KMS-11 (cell line): ENCODE data around the gene BTG4.

Experiments
- H2AFZ ChIP-seq: fragments of 200-600 bp; sonication (generic); 2 replicates; pipeline ENCODE4 v1.6.1; 2016; ENCODE audit warnings: antibody characterized with exemption, mixed run types, low read depth
- H3K27ac ChIP-seq: fragments of 200-600 bp; sonication (generic); 2 replicates; pipeline ENCODE4 v1.6.1; 2016; ENCODE audit warnings: mild to moderate bottlenecking, mixed run types
- H3K27me3 ChIP-seq: fragments of 200-600 bp; sonication (generic); 2 replicates; pipeline ENCODE4 v1.6.1; 2017; ENCODE audit warnings: mild to moderate bottlenecking, low read depth, mixed run types, moderate library complexity; ENCODE audit not compliant: insufficient read depth
- H3K36me3 ChIP-seq: fragments of 200-600 bp; sonication (generic); 2 replicates; pipeline ENCODE4 v1.6.1; 2017; ENCODE audit warnings: mild to moderate bottlenecking, mixed run types; ENCODE audit not compliant: insufficient read depth
- H3K4me1 ChIP-seq: fragments of 200-600 bp; sonication (generic); 2 replicates; pipeline ENCODE4 v1.6.1; 2016; ENCODE audit warnings: mild to moderate bottlenecking, low read depth, mixed run types; ENCODE audit not compliant: poor library complexity, severe bottlenecking
- H3K4me2 ChIP-seq: fragments of 200-600 bp; sonication (generic); 2 replicates; pipeline ENCODE4 v1.7.0; 2016; ENCODE audit warnings: mild to moderate bottlenecking, mixed run types
- H3K4me3 ChIP-seq: fragments of 200-600 bp; sonication (generic); IDR thresholded peaks from 2 replicates; pipeline ENCODE4 v1.6.1; 2017; ENCODE audit warnings: low read depth, low read length, mixed read lengths; ENCODE audit not compliant: insufficient read depth
- H3K79me2 ChIP-seq: fragments of 200-600 bp; sonication (generic); 2 replicates; pipeline ENCODE4 v1.6.1; 2016; ENCODE audit warnings: low read depth, mixed run types; ENCODE audit not compliant: insufficient read depth
- H3K9ac ChIP-seq: fragments of 200-600 bp; sonication (generic); 2 replicates; pipeline ENCODE4 v1.6.1; 2016; ENCODE audit warnings: mild to moderate bottlenecking, mixed run types
- H4K20me1 ChIP-seq: fragments of 200-600 bp; sonication (generic); 2 replicates; pipeline ENCODE4 v1.6.1; 2016; ENCODE audit warnings: mild to moderate bottlenecking, mixed run types; ENCODE audit not compliant: insufficient read depth
- TF ChIP-seq, protein P1 (sequence below): fragments of 200-600 bp; sonication (generic); conservative IDR thresholded peaks from 2 replicates; pipeline ENCODE4 v1.6.1; 2017; ENCODE audit warnings: low read depth, mild to moderate bottlenecking, antibody characterized with exemption, low read length, moderate library complexity, mixed read lengths

The BTG4 gene

DNA sequence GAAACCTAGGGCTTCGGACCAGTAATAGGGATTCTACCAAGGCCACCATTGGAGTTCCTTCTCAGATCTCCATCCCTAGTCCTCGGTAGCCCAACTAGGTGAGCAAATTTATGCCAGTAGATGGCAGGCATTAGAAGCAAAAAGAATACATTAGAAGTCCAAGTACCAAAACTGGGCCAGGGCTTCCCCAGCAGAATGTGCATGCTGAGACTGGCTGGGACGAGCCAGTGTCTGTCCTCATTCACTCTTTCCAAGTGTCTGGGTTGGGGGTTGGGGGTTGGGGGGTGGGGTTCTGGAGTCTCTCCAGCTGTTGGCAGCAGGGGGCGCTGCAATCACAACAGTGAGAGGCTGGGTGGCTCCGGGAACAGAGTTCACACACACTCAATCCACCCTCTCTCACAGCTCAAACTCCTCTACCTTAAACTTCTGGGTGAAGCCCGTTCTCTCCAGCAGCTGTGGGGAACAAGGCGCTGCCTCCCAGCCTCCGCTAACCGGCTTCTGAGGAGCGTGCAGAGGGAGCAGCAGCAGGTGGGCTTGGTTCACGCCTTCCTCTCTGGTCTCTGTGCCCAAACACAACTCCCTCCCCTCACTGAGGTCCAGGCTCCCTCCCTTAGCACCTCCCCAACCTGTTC is 57.5 kb downstream of the BTG4 start:
- peaks cover 15% of the 10 kb centered on the region for H3K4me1 ChIP-seq
- TF ChIP-seq, protein P1, sequence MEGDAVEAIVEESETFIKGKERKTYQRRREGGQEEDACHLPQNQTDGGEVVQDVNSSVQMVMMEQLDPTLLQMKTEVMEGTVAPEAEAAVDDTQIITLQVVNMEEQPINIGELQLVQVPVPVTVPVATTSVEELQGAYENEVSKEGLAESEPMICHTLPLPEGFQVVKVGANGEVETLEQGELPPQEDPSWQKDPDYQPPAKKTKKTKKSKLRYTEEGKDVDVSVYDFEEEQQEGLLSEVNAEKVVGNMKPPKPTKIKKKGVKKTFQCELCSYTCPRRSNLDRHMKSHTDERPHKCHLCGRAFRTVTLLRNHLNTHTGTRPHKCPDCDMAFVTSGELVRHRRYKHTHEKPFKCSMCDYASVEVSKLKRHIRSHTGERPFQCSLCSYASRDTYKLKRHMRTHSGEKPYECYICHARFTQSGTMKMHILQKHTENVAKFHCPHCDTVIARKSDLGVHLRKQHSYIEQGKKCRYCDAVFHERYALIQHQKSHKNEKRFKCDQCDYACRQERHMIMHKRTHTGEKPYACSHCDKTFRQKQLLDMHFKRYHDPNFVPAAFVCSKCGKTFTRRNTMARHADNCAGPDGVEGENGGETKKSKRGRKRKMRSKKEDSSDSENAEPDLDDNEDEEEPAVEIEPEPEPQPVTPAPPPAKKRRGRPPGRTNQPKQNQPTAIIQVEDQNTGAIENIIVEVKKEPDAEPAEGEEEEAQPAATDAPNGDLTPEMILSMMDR: peak; percentile 27; the same call in 1 of the 2 replicates
- H3K36me3 ChIP-seq: no peaks in the 10 kb centered on the region
- H3K27me3 ChIP-seq: no peaks in the 10 kb centered on the region
- H3K4me2 ChIP-seq: peak overlapping the region; percentile 25; the same call in 1 of the 2 replicates
- H2AFZ ChIP-seq: peak overlapping the region; percentile 67
- no peaks in the 10 kb centered on the region for H3K79me2 ChIP-seq
- H3K4me3 ChIP-seq: no peak overlapping the region
- no peak overlapping the region for H3K9ac ChIP-seq
- H4K20me1 ChIP-seq: no peaks in the 10 kb centered on the region
- H3K27ac ChIP-seq: no peak overlapping the region

DNA sequence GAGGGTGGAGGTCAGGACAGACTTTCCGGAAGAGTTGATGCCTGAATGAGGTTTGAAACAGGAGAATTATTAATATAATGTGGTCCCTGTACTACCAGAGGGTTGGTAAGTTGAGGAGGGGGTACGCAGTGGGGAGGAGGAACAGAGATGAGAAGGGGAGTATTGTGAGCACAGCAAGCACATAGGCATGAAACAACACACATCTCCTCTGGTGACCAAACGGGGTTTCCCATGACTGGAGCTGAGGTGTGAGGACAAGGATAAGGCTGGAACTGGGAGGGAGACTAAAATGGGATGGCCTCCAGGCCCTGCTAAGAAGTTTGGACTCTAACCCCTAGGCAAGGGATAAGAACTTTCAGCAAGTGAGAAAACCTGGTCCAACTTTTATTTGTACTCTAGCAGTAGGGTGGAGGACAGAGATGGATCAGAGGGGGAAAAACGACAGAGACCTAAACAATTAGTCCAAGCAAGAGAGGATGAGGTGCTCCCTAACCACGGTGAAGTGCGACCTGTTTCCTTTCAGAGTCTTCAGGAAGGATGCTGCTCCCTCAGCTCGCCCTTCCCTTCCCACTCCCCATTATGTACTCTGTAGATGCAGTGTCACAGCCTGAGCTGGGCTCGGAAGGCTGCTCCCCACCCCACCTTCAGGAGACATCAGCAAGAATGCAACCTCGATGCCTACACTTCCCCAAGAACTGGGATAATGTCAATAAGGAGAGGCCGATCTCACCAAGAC is 59.2 kb downstream of the BTG4 start:
- TF ChIP-seq, protein P1: no peak
- Histone ChIP-seq H3K36me3 (no peaks in the 10 kb centered on the region), H3K79me2 (no peaks in the 10 kb centered on the region)

DNA sequence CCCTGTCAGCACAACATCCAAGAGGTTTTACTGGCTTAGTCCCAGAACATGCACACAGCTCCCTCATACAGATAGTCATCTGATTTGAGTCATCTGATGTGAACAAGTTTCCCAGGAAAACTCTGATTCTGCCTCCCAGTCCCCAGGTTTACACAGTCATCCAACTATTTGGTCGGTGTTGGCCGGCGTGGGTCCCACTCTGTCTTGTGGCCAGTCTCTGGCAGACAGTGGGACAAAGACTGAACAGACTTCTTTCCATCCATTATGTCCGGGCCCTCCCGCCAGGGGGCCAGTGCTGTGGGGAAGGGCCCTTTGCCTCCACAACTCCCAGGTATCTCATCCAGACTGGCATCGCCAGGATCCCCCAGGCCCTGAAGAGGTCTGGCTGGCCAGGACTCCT is 60.0 kb downstream of the BTG4 start:
- H4K20me1 ChIP-seq: no peaks in the 10 kb centered on the region
- TF ChIP-seq, protein P1: no peak
- H3K27me3 ChIP-seq: no peaks in the 10 kb centered on the region
- H3K9ac ChIP-seq: no peak overlapping the region
- peaks cover 16% of the 10 kb centered on the region for H3K4me1 ChIP-seq
- no peaks in the 10 kb centered on the region for H3K36me3 ChIP-seq
- H3K4me2 ChIP-seq: no peak overlapping the region
- no peak overlapping the region for H2AFZ ChIP-seq
- H3K4me3 ChIP-seq: no peak overlapping the region
- H3K79me2 ChIP-seq: no peaks in the 10 kb centered on the region
- H3K27ac ChIP-seq: no peak overlapping the region

More for the DNA sequence above, 59.2 kb downstream of the BTG4 start:
- Histone ChIP-seq H3K27ac (no peak overlapping the region), H3K9ac (no peak overlapping the region), H3K4me1 (peaks cover 15% of the 10 kb centered on the region), H4K20me1 (no peaks in the 10 kb centered on the region), H2AFZ (no peak overlapping the region), H3K27me3 (no peaks in the 10 kb centered on the region), H3K4me2 (no peak overlapping the region), H3K4me3 (no peak overlapping the region)

DNA sequence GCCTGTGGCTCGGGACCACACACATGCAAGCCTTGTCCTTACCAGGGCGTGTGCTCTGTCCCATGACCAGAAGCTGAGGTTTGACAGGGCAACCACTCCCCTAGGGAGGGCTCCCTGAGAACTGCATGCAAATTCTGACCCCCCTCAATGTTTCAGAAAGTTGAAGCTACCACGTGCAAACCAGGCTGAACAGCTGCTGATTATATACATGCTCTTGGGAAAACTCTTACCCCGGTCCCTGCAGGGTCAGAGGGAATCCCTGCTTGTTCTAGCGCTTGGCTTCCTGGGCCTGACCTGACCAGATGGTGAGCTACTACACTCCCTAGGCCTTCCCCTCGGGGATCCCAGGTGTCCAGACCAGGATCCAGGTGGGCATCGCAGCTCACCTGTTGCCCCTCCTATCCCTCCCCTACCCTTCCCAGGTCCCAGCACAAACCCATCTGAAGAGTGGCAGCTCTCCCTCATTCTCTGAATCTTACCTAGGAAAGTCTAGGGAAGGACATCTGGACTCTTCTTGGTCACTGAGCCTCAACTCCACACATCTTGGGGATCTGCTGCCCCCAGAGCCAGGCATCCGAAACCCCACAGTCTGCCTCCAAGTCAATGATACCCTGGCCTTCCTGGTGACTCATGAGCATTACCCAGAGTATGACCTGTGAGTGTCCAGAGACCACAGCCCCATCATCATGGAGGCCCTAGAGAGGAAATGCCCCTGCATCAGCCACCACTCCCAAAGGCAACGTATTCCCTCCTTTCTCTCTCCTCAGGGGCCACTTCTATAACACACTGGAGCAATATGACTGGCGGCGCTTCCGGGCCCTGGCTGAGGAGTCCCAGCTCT is 61.5 kb downstream of the BTG4 start:
- Histone ChIP-seq H3K79me2 (no peaks in the 10 kb centered on the region), H3K9ac (no peak overlapping the region), H3K4me2 (no peak overlapping the region), H2AFZ (no peak overlapping the region), H3K36me3 (no peaks in the 10 kb centered on the region), H3K4me3 (no peak overlapping the region), H3K4me1 (peaks cover 30% of the 10 kb centered on the region), H4K20me1 (no peaks in the 10 kb centered on the region), H3K27ac (no peak overlapping the region), H3K27me3 (no peaks in the 10 kb centered on the region)
- TF ChIP-seq, protein P1: no peak
